Left ventricle myocardium inferior (tissue), 1 donor: ENCODE data around the gene PDE9A. TPM values are rescaled to one million over a fixed set of nuclear protein-coding genes. Genes with fewer than 3 reads are reported as not detected.

Experiments
- DNase-seq: peaks from one replicate; pipeline ENCODE4 v3.0.0-alpha.2; 2020
- H3K27ac ChIP-seq: fragments of 200-600 bp; replicated peaks from 2 replicates; pipeline ENCODE4 v1.8.0; 2021
- H3K27me3 ChIP-seq: fragments of 200-600 bp; 2 replicates; pipeline ENCODE4 v1.8.0; 2021; ENCODE audit warnings: low read depth
- H3K36me3 ChIP-seq: fragments of 200-600 bp; 2 replicates; pipeline ENCODE4 v1.8.0; 2021
- H3K4me1 ChIP-seq: fragments of 200-600 bp; 2 replicates; pipeline ENCODE4 v1.8.0; 2021
- H3K4me3 ChIP-seq: fragments of 200-600 bp; 2 replicates; pipeline ENCODE4 v1.8.0; 2021; ENCODE audit warnings: mild to moderate bottlenecking, moderate library complexity
- H3K9me3 ChIP-seq: fragments of 200-600 bp; replicated peaks from 2 replicates; pipeline ENCODE4 v1.8.0; 2021
- CTCF ChIP-seq: fragments of 200-600 bp; IDR thresholded peaks from 2 replicates; pipeline ENCODE4 v1.8.0; 2021; ENCODE audit warnings: antibody characterized with exemption, mild to moderate bottlenecking, borderline replicate concordance
- intact Hi-C: fragments of 100-400 bp; cut with micrococcal nuclease; formaldehyde crosslinking; loops from one replicate; pipeline ENCODE4 v1.11.0; 2022
- total RNA-seq: library from RNA; stranded (reverse); fragmentation: NEBNext Ultra II Directional; extraction: Animal tissue kit (Norgen Biotek cat#: 25700); gene quantifications from one replicate; pipeline ENCODE4 v1.2.1, GENCODE V29; 2021
- donor health status: DM: no; HTN: yes; CAD: no; lungs with severe emphysema.

Gene PDE9A
- total RNA-seq, 1 donor from 2014 or later = 3.2 TPM

GRCh38 chr21:42680058-42680330 lies 26.6 kb downstream of the PDE9A start:
- Histone ChIP-seq H3K36me3 (no peaks in the 10 kb centered on the region), H3K27ac (no peak overlapping the region), H3K4me3 (no peak overlapping the region), H3K4me1 (peaks cover 25% of the 10 kb centered on the region), H3K9me3 (no peaks in the 10 kb centered on the region), H3K27me3 (peaks cover 74% of the 10 kb centered on the region)
- TF ChIP-seq CTCF = no peak
- intact Hi-C loops = no loop called here
- DNase-seq = no peak

- no peak overlapping the region for H3K4me3 ChIP-seq
- intact Hi-C loops = no loop called here
- no peak for TF ChIP-seq CTCF
- no peak for DNase-seq
- H3K9me3 ChIP-seq = no peaks in the 10 kb centered on the region
- H3K27me3 ChIP-seq = peaks cover 76% of the 10 kb centered on the region
- peaks cover 25% of the 10 kb centered on the region for H3K4me1 ChIP-seq
- H3K27ac ChIP-seq = no peak overlapping the region
- no peaks in the 10 kb centered on the region for H3K36me3 ChIP-seq
Measured at GRCh38 chr21:42680429-42680828, 27.0 kb downstream of the PDE9A start.

GRCh38 chr21:42681296-42682206 lies 28.1 kb downstream of the PDE9A start:
- DNase-seq = no peak
- intact Hi-C loops = no loop called here

GRCh38 chr21:42682661-42683210 lies 29.3 kb downstream of the PDE9A start:
- Histone ChIP-seq H3K36me3 (no peaks in the 10 kb centered on the region), H3K27ac (no peak overlapping the region), H3K4me1 (peaks cover 19% of the 10 kb centered on the region), H3K9me3 (no peaks in the 10 kb centered on the region), H3K27me3 (peaks cover 65% of the 10 kb centered on the region), H3K4me3 (no peak overlapping the region)
- no peak for DNase-seq
- intact Hi-C loops = no loop called here
- no peak for TF ChIP-seq CTCF

More at GRCh38 chr21:42681296-42682206, 28.1 kb downstream of the PDE9A start:
- H3K4me3 ChIP-seq = no peak overlapping the region
- H3K27me3 ChIP-seq = peaks cover 75% of the 10 kb centered on the region
- no peaks in the 10 kb centered on the region for H3K9me3 ChIP-seq
- H3K27ac ChIP-seq = no peak overlapping the region
- no peaks in the 10 kb centered on the region for H3K36me3 ChIP-seq
- H3K4me1 ChIP-seq = peaks cover 25% of the 10 kb centered on the region
- TF ChIP-seq CTCF = no peak

GRCh38 chr21:42683371-42684108 lies 30.1 kb downstream of the PDE9A start:
- peaks cover 11% of the 10 kb centered on the region for H3K4me1 ChIP-seq
- no peak overlapping the region for H3K27ac ChIP-seq
- intact Hi-C loops = no loop called here
- peaks cover 58% of the 10 kb centered on the region for H3K27me3 ChIP-seq
- H3K9me3 ChIP-seq = no peaks in the 10 kb centered on the region
- no peak for DNase-seq
- no peaks in the 10 kb centered on the region for H3K36me3 ChIP-seq
- no peak overlapping the region for H3K4me3 ChIP-seq
- no peak for TF ChIP-seq CTCF
